Adrenal gland (tissue), 5 donors: ENCODE results near the gene PSAPL1.

ENCODE experiments used
- CTCF ChIP-seq, 6 experiments: fragments of 450-650 bp in 4 of 6; fragments of 200-600 bp in 2 of 6; sonication (generic) in 1 of 6; IDR thresholded peaks; 1 replicate in 5 of 6; 2 replicates in 1 of 6; pipeline versions ENCODE4 v1.5.1 to v1.8.0; 2016 to 2021; ENCODE audit warnings: antibody characterized with exemption in 6 of 6, mild to moderate bottlenecking in 2 of 6, moderate library complexity in 1 of 6
- POLR2A ChIP-seq, 2 donors: fragments of 450-650 bp; IDR thresholded peaks; one replicate each; pipeline ENCODE4 v1.6.1; 2017; ENCODE audit warnings: antibody characterized with exemption in 2 of 2, mild to moderate bottlenecking in 2 of 2, moderate library complexity in 1 of 2
- donor health status: DM: no; HTN: no; CAD: no.

GRCh38 chr4:7427361-7427760, 7.4 kb downstream of the PSAPL1 start:
- TF ChIP-seq CTCF (IDR thresholded peaks at IDR 0.05) (no peak), POLR2A (IDR thresholded peaks at IDR 0.05) (no peak)
